ENCODE results near the gene EHBP1. TPM values are rescaled to one million over a fixed set of nuclear protein-coding genes. Genes with fewer than 3 reads are reported as not detected.

The EHBP1 gene
- total RNA-seq, 4 donors from 2014 or later, result 195 to 367 (median 212) TPM

DNA sequence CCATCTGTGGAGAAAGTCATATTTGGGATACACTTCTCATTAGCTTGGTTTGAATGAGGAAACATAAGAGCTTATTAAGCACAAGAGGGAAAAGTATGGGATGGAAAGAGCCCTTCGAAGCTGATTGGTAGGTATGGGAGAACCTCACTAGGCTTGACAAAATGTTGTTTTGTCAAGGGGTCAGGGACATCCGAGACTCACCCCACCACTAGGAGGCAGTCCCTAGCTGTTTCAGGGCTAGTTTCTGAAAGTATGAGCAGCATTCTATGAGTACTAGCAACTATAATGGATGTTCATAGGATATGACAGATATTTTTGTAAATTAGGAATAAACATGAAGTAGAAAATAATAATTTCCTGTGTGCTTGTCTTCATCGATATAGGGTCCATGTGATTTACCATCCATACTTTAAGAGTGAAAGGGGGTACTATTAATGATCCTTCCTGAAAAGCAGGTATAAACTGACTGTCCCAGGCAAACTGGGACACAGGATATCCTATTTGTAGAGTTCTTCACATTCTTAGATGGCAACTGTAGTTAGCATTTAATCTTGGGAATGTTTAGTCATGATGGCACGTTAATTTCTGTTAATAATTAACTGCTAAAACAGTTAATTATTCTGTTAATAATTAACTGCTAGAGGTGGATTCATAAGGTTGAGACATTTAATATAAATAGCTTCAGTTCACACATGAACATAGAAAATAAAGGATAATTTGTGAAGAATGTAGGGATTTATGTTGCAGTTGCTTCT lies 373.5 kb downstream of the EHBP1 start:
- 77 to 81% methylated on average over 4 of the region's 4 CpGs for WGBS, 2 donors
- Histone ChIP-seq H3K36me3 (no peaks in the 10 kb centered on the region), H3K4me3 (no peak overlapping the region), H3K27me3 (no peaks in the 10 kb centered on the region), H3K27ac (no peak overlapping the region), H3K4me1 (no peaks in the 10 kb centered on the region), H3K9me3 (peaks cover 0 to 3% (median 0%) of the 10 kb centered on the region in 4 donors)
- TF ChIP-seq POLR2A (IDR thresholded peaks at IDR 0.05) (no peak), EP300 (IDR thresholded peaks at IDR 0.05) (no peak)
- TF ChIP-seq, protein P1, sequence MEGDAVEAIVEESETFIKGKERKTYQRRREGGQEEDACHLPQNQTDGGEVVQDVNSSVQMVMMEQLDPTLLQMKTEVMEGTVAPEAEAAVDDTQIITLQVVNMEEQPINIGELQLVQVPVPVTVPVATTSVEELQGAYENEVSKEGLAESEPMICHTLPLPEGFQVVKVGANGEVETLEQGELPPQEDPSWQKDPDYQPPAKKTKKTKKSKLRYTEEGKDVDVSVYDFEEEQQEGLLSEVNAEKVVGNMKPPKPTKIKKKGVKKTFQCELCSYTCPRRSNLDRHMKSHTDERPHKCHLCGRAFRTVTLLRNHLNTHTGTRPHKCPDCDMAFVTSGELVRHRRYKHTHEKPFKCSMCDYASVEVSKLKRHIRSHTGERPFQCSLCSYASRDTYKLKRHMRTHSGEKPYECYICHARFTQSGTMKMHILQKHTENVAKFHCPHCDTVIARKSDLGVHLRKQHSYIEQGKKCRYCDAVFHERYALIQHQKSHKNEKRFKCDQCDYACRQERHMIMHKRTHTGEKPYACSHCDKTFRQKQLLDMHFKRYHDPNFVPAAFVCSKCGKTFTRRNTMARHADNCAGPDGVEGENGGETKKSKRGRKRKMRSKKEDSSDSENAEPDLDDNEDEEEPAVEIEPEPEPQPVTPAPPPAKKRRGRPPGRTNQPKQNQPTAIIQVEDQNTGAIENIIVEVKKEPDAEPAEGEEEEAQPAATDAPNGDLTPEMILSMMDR (IDR thresholded peaks at IDR 0.05), result no peak
- DNase-seq (ENCODE audit: low spot score in 2 of 2), result no peak

DNA sequence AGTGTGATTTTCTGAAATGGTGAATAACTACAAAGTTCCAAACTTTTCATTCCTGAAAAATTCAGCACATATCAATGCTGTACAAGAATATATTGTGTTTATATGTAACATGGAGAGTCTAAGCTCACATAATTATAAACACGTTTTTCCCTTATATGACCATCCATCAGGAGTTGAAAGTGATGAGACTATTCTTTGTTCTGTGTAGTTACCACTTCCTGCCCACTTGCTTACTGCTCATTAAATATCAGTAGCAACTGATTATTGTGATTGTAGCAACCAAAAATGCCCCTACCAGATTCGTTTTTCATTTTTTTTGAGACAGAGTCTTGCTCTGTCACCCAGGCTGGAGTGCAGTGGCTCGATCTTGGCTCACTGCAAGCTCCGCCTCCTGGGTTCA lies 375.9 kb downstream of the EHBP1 start:
- WGBS, 2 donors, result 68 to 74% methylated on average over 4 of the region's 4 CpGs
- H3K36me3 ChIP-seq, result no peaks in the 10 kb centered on the region
- H3K4me3 ChIP-seq, result no peak overlapping the region
- H3K9me3 ChIP-seq, result peaks cover 0 to 3% (median 0%) of the 10 kb centered on the region in 4 donors
- TF ChIP-seq EP300 (IDR thresholded peaks at IDR 0.05), result no peak
- no peak for TF ChIP-seq POLR2A (IDR thresholded peaks at IDR 0.05)
- TF ChIP-seq, protein P1 (IDR thresholded peaks at IDR 0.05), result no peak
- no peak for DNase-seq (ENCODE audit: low spot score in 2 of 2)
- no peaks in the 10 kb centered on the region for H3K27me3 ChIP-seq
- H3K4me1 ChIP-seq, result no peaks in the 10 kb centered on the region
- H3K27ac ChIP-seq, result no peak overlapping the region

DNA sequence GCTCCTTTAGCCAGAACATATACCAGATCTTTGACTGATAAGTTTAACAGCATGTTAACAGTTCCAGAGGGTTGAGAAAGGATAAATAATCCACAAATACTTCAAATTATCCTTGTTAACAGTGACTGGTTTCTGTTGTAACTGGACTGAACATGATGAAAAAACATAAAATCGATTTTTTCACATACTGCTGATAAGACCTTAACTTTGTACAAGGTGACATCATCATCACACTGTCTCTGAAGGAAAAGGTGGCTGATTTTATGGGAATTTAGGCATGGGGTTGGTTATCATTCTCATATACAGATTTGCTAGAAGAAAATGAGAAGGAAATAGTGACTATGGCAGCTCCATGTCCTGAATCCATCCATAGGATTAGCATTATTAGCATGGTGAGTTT lies 381.2 kb downstream of the EHBP1 start:
- Histone ChIP-seq H3K36me3 (no peaks in the 10 kb centered on the region), H3K27ac (no peak overlapping the region), H3K27me3 (no peaks in the 10 kb centered on the region), H3K9me3 (peaks cover 0 to 1% (median 0%) of the 10 kb centered on the region in 4 donors), H3K4me1 (no peaks in the 10 kb centered on the region), H3K4me3 (no peak overlapping the region)
- DNase-seq (ENCODE audit: low spot score in 2 of 2), result no peak
- WGBS, 2 donors, result 53 to 54% methylated on average over 1 of the region's 1 CpG
- TF ChIP-seq, protein P1 (IDR thresholded peaks at IDR 0.05), result no peak
- TF ChIP-seq POLR2A (IDR thresholded peaks at IDR 0.05) (no peak), EP300 (IDR thresholded peaks at IDR 0.05) (no peak)

DNA sequence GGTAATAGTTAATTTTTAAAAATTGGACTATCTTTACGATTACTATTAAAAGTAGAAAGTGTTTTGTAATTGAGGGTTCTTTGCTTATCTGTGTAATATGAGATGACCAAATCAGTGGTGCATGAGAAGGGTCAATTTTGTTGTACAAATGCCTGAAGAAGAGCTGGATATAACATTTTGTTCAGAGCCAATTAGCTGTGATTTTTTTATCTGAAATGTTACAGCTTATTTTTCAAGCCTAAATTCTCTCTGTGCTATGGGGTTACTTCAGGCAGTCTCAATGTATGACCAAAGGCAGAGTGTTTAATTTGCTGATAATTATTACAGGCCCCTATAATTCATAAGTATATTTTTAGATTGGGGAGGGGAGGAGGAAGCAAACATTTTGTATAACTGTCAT lies 386.9 kb downstream of the EHBP1 start:
- H3K27me3 ChIP-seq, result no peaks in the 10 kb centered on the region
- no peak for DNase-seq (ENCODE audit: low spot score in 2 of 2)
- H3K4me1 ChIP-seq, result no peaks in the 10 kb centered on the region
- no peaks in the 10 kb centered on the region for H3K9me3 ChIP-seq
- no peak overlapping the region for H3K27ac ChIP-seq
- TF ChIP-seq EP300 (IDR thresholded peaks at IDR 0.05) (no peak), POLR2A (IDR thresholded peaks at IDR 0.05) (no peak)
- TF ChIP-seq, protein P1 (IDR thresholded peaks at IDR 0.05), result no peak
- 81 to 89% methylated on average over 1 of the region's 1 CpG for WGBS, 2 donors
- H3K36me3 ChIP-seq, result no peaks in the 10 kb centered on the region
- no peak overlapping the region for H3K4me3 ChIP-seq

DNA sequence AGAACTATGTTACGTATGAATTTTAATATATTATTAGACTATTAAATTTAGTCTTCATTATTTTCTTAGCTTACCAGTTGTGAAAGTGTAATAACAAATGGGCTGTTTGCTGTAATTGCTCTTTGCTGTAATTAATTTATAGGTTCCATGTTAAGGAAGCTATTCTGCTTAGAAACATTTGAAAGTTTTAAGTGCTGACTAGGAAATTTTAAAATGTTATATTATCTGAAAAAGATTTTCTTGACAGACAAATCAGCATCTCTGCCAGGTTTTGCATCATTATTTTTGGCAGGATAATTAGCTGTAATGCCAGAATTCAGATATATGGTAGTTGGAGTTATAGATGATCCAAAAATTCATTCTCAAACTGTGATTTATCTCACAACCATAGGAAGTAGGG lies 387.3 kb downstream of the EHBP1 start:
- Histone ChIP-seq H3K9me3 (no peaks in the 10 kb centered on the region), H3K27me3 (no peaks in the 10 kb centered on the region), H3K27ac (no peak overlapping the region), H3K36me3 (no peaks in the 10 kb centered on the region), H3K4me3 (no peak overlapping the region), H3K4me1 (no peaks in the 10 kb centered on the region)
- no peak for DNase-seq (ENCODE audit: low spot score in 2 of 2)
- WGBS, 2 donors, result 1 to 47% methylated on average over 1 of the region's 1 CpG
- no peak for TF ChIP-seq POLR2A (IDR thresholded peaks at IDR 0.05)
- no peak for TF ChIP-seq EP300 (IDR thresholded peaks at IDR 0.05)
- TF ChIP-seq, protein P1 (IDR thresholded peaks at IDR 0.05), result no peak
